Sigmoid colon (tissue), 7 donors: Measurements from ENCODE around the gene TOM1L2. TPM values are rescaled to one million over a fixed set of nuclear protein-coding genes. Genes with fewer than 3 reads are reported as not detected.

Experiments used
- DNase-seq: peaks from one replicate; pipeline ENCODE4 v3.0.0-alpha.2; 2019
- H3K27ac ChIP-seq, 4 donors: fragments of 200-600 bp; sonication (generic); one replicate each; pipeline ENCODE4 v1.5.1; 2016 to 2019; ENCODE audit warnings: mild to moderate bottlenecking in 1 of 4
- H3K27me3 ChIP-seq, 3 donors: fragments of 200-600 bp; sonication (generic); one replicate each; pipeline ENCODE4 v1.5.1; 2019; ENCODE audit warnings: mild to moderate bottlenecking in 1 of 3
- H3K36me3 ChIP-seq, 4 donors: fragments of 200-600 bp; sonication (generic); one replicate each; pipeline ENCODE4 v1.5.1; 2016 to 2019
- H3K4me1 ChIP-seq, 4 donors: fragments of 200-600 bp; sonication (generic); one replicate each; pipeline ENCODE4 v1.5.1; 2017 to 2019
- H3K4me3 ChIP-seq, 4 donors: fragments of 200-600 bp; sonication (generic); one replicate each; pipeline ENCODE4 v1.5.1; 2017 to 2019; ENCODE audit warnings: mild to moderate bottlenecking in 2 of 4, moderate library complexity in 1 of 4
- H3K9me3 ChIP-seq, 4 donors: fragments of 200-600 bp in 3 of 4; sonication (generic) in 3 of 4; one replicate each; pipeline versions ENCODE4 v1.5.1 to v1.6.1; 2013 to 2019
- CTCF ChIP-seq, 4 experiments: fragments of 450-650 bp in 3 of 4; fragments of 200-600 bp in 1 of 4; IDR thresholded peaks; one replicate each; pipeline ENCODE4 v1.5.1; 2016 to 2019; ENCODE audit warnings: antibody characterized with exemption in 4 of 4, mild to moderate bottlenecking in 3 of 4, moderate library complexity in 2 of 4
- EP300 ChIP-seq, 4 donors: sonication (generic); formaldehyde crosslinking; IDR thresholded peaks; one replicate each; pipeline ENCODE4 v1.6.1; 2017; ENCODE audit warnings: antibody characterized with exemption in 4 of 4
- POLR2A ChIP-seq, 2 donors: fragments of 450-650 bp; IDR thresholded peaks; one replicate each; pipeline ENCODE4 v1.6.1; 2016; ENCODE audit warnings: antibody characterized with exemption in 2 of 2, mild to moderate bottlenecking in 2 of 2, moderate library complexity in 2 of 2
- POLR2AphosphoS5 ChIP-seq, 4 donors: sonication (generic); formaldehyde crosslinking; IDR thresholded peaks; one replicate each; pipeline ENCODE4 v1.6.1; 2017; ENCODE audit warnings: antibody characterized with exemption in 4 of 4
- WGBS, 2 donors: extraction: QIAGEN DNeasy Blood & Tissue Kit; methylation state at CpG; one replicate each; pipeline ENCODE4 v1.1.7; 2013; 5-methylcytosine and 5-hydroxymethylcytosine counted together
- intact Hi-C: fragments of 100-400 bp; cut with DNase I; formaldehyde crosslinking; loops from one replicate; pipeline ENCODE4 v1.15.1; 2023
- polyA plus RNA-seq, 3 donors: library from polyadenylated mRNA; stranded (reverse); fragments of 200-250 nt; gene quantifications; one replicate each; pipeline ENCODE4 v1.2.3, GENCODE V29; 2013
- total RNA-seq, 4 donors: library from RNA; depleted of rRNA; stranded (reverse); fragments of >200 nt; gene quantifications; one replicate each; pipeline ENCODE4 v1.1.0, GENCODE V29; 2016
- donor health status: healthy with polysubstance abuse.
- donor health status: Bipolar disorder and iron deficiency.
- donor health status: healthy.

Gene TOM1L2
- total and polyA plus RNA-seq, 7 donors, result 13.8 to 215 (median 43.3) TPM

- DNase-seq, result no peak
- Histone ChIP-seq H3K4me1 (peaks cover 0 to 78% (median 67%) of the 10 kb centered on the region in 4 donors), H3K4me3 (no peak overlapping the region), H3K27ac (peak overlapping the region in 3 of 4 donors; percentile 83 to 90 (median 88)), H3K27me3 (no peaks in the 10 kb centered on the region), H3K36me3 (no peaks in the 10 kb centered on the region), H3K9me3 (no peaks in the 10 kb centered on the region)
- TF ChIP-seq CTCF (IDR thresholded peaks at IDR 0.05) (no peak), POLR2A (IDR thresholded peaks at IDR 0.05) (no peak)
- WGBS, 2 donors, result 83 to 89% methylated on average over 16 of the region's 16 CpGs
- intact Hi-C loops, result no loop called here
These were observed 145.0 kb downstream of the TOM1L2 start for GRCh38 chr17:17826942-17827785.

GRCh38 chr17:17826342-17826713, 145.9 kb downstream of the TOM1L2 start:
- no peak overlapping the region for H3K4me3 ChIP-seq
- no peaks in the 10 kb centered on the region for H3K27me3 ChIP-seq
- H3K4me1 ChIP-seq, result peaks cover 0 to 78% (median 67%) of the 10 kb centered on the region in 4 donors
- DNase-seq, result no peak
- H3K9me3 ChIP-seq, result no peaks in the 10 kb centered on the region
- WGBS, 2 donors, result 50 to 74% methylated on average over 2 of the region's 2 CpGs
- no peaks in the 10 kb centered on the region for H3K36me3 ChIP-seq
- TF ChIP-seq CTCF (IDR thresholded peaks at IDR 0.05) (no peak), POLR2AphosphoS5 (IDR thresholded peaks at IDR 0.05) (no peak)
- peak overlapping the region in 3 of 4 donors; percentile 83 to 90 (median 88) for H3K27ac ChIP-seq
- intact Hi-C loops, result no loop called here

GRCh38 chr17:17824783-17825614, 147.2 kb downstream of the TOM1L2 start:
- Histone ChIP-seq H3K27me3 (no peaks in the 10 kb centered on the region), H3K4me3 (peak overlapping the region in 1 of 4 donors; percentile 55), H3K4me1 (peaks cover 0 to 78% (median 70%) of the 10 kb centered on the region in 4 donors), H3K36me3 (peaks cover 0 to 7% (median under 1%) of the 10 kb centered on the region in 4 donors), H3K9me3 (no peaks in the 10 kb centered on the region), H3K27ac (peak overlapping the region; percentile 83 to 90 (median 86))
- WGBS, 2 donors, result 36 to 49% methylated on average over 14 of the region's 14 CpGs
- intact Hi-C loops, result no loop called here
- peak; percentile 83 for DNase-seq
- TF ChIP-seq POLR2A (IDR thresholded peaks at IDR 0.05) (no peak), CTCF (IDR thresholded peaks at IDR 0.05) (no peak), POLR2AphosphoS5 (IDR thresholded peaks at IDR 0.05) (peak; percentile 38 to 71 (median 59)), EP300 (IDR thresholded peaks at IDR 0.05) (no peak)

GRCh38 chr17:17824119-17824782, 147.9 kb downstream of the TOM1L2 start:
- Histone ChIP-seq H3K27me3 (no peaks in the 10 kb centered on the region), H3K27ac (peak overlapping the region; percentile 83 to 90 (median 86)), H3K4me3 (peak overlapping the region; percentile 19 to 55 (median 52)), H3K9me3 (no peaks in the 10 kb centered on the region), H3K36me3 (peaks cover 4 to 15% (median 6%) of the 10 kb centered on the region in 4 donors), H3K4me1 (peaks cover 0 to 79% (median 77%) of the 10 kb centered on the region in 4 donors)
- TF ChIP-seq POLR2A (IDR thresholded peaks at IDR 0.05), result no peak
- TF ChIP-seq EP300 (IDR thresholded peaks at IDR 0.05), result no peak
- TF ChIP-seq CTCF (IDR thresholded peaks at IDR 0.05), result no peak
- TF ChIP-seq POLR2AphosphoS5 (IDR thresholded peaks at IDR 0.05), result no peak
- intact Hi-C loops, result no loop called here
- no peak for DNase-seq
- WGBS, 2 donors, result 13 to 24% methylated on average over 11 of the region's 11 CpGs
